Stomach (tissue), 9 donors: ENCODE data around the gene TRIM16. TPM values are rescaled to one million over a fixed set of nuclear protein-coding genes. Genes with fewer than 3 reads are reported as not detected.
"Not testable (repeated sequence)": the region's sequence is repeated elsewhere in the genome, so short reads cannot be mapped to it uniquely, and the experiment has no call there.

Experiments used
- DNase-seq, 2 donors: peaks; one replicate each; pipeline versions ENCODE4 v3.0.0 to v3.0.0-alpha.2; 2013 to 2019
- H3K27ac ChIP-seq, 5 donors: fragments of 200-600 bp in 4 of 5; sonication (generic) in 4 of 5; one replicate each; pipeline ENCODE4 v1.5.1; 2013 to 2019; ENCODE audit warnings: mild to moderate bottlenecking in 1 of 5, moderate library complexity in 1 of 5
- H3K27me3 ChIP-seq, 3 donors: fragments of 200-600 bp; sonication (generic); one replicate each; pipeline ENCODE4 v1.5.1; 2017 to 2019; ENCODE audit warnings: mixed run types in 1 of 3
- H3K36me3 ChIP-seq, 4 donors: fragments of 200-600 bp; sonication (generic); 1 replicate in 3 of 4; 2 replicates in 1 of 4; pipeline ENCODE4 v1.5.1; 2016 to 2019
- H3K4me1 ChIP-seq, 4 donors: fragments of 200-600 bp; sonication (generic); one replicate each; pipeline ENCODE4 v1.5.1; 2016 to 2019
- H3K4me3 ChIP-seq, 4 donors: fragments of 200-600 bp; sonication (generic) in 3 of 4; one replicate each; pipeline ENCODE4 v1.5.1; 2016 to 2019; ENCODE audit warnings: mild to moderate bottlenecking in 1 of 4
- H3K9me3 ChIP-seq, 4 donors: fragments of 200-600 bp; sonication (generic); one replicate each; pipeline ENCODE4 v1.5.1; 2016 to 2019
- CTCF ChIP-seq, 7 experiments: fragments of 450-650 bp in 4 of 7; fragments of 200-600 bp in 3 of 7; sonication (generic) in 3 of 7; IDR thresholded peaks; one replicate each; pipeline ENCODE4 v1.5.1; 2016 to 2019; ENCODE audit warnings: antibody characterized with exemption in 7 of 7, control low read depth in 2 of 7, mild to moderate bottlenecking in 1 of 7
- POLR2AphosphoS5 ChIP-seq, 3 donors: sonication (generic); formaldehyde crosslinking; IDR thresholded peaks; one replicate each; pipeline ENCODE4 v1.6.1; 2016; ENCODE audit warnings: antibody characterized with exemption in 3 of 3
- WGBS, 5 donors: extraction: QIAGEN DNeasy Blood & Tissue Kit in 3 of 5; methylation state at CpG; one replicate each; pipeline versions ENCODE4 v1.1.5 to v1.1.7; 2013 to 2018; 5-methylcytosine and 5-hydroxymethylcytosine counted together
- intact Hi-C: fragments of 100-400 bp; cut with DNase I; formaldehyde crosslinking; loops from one replicate; pipeline ENCODE4 v1.15.1; 2023; ENCODE audit warnings: low total_unique reads
- polyA plus RNA-seq, 3 donors: library from polyadenylated mRNA; stranded (reverse); fragments of 200-250 nt; gene quantifications; one replicate each; pipeline ENCODE4 v1.2.3, GENCODE V29; 2013
- total RNA-seq, 5 donors: library from RNA; depleted of rRNA; stranded (reverse); fragments of >200 nt; gene quantifications; one replicate each; pipeline versions ENCODE4 v1.1.0 to v1.2.3, GENCODE V29; 2014 to 2016
- donor health status: healthy with polysubstance abuse.
- donor health status: Bipolar disorder and iron deficiency.
- donor health status: healthy.

Gene TRIM16
- total and polyA plus RNA-seq, 8 donors, result 1.2 to 82.9 (median 35.4) TPM

GRCh38 chr17:15699413-15699924, 15.4 kb upstream of the TRIM16 start, which contains the start of gene ZNF286A:
Gene ZNF286A (plus strand): TSS chr17:15699752. CDS start chr17:15700330, 578 bp downstream.
- WGBS, 5 donors, result 0 to 2% (median 0%) methylated on average over 18 to 44 of the region's 44 CpGs
- peak; percentile 63 to 86 (median 64) for TF ChIP-seq POLR2AphosphoS5 (IDR thresholded peaks at IDR 0.05)
- TF ChIP-seq CTCF (IDR thresholded peaks at IDR 0.05), result peak in 1 of 7 experiments; percentile 10
- intact Hi-C loops, H3K27me3 ChIP-seq, H3K9me3 ChIP-seq, H3K36me3 ChIP-seq, H3K4me1 ChIP-seq: not testable (repeated sequence)
- Histone ChIP-seq H3K27ac (peak within 1 kb of the TSS in 4 of 5 donors; percentile 22 to 79 (median 65)), H3K4me3 (peak within 1 kb of the TSS; percentile 50 to 60 (median 56))
- DNase-seq, result peak; percentile 96 to 99

- WGBS, 5 donors, result 7 to 40% (median 14%) methylated on average over 1 to 3 of the region's 3 CpGs
- H3K4me1 ChIP-seq, intact Hi-C loops, H3K9me3 ChIP-seq, H3K36me3 ChIP-seq, DNase-seq, H3K27me3 ChIP-seq: not testable (repeated sequence)
- Histone ChIP-seq H3K27ac (peak overlapping the region in 4 of 5 donors; percentile 22 to 79 (median 65)), H3K4me3 (peak overlapping the region; percentile 50 to 60 (median 56))
Observed at GRCh38 chr17:15698967-15699366, 14.9 kb upstream of the TRIM16 start.

GRCh38 chr17:15687494-15687893, 3.4 kb upstream of the TRIM16 start:
- H3K27ac ChIP-seq, DNase-seq, H3K4me3 ChIP-seq, intact Hi-C loops, H3K9me3 ChIP-seq, H3K36me3 ChIP-seq, H3K27me3 ChIP-seq: not testable (repeated sequence)
- 82 to 95% (median 91%) methylated on average over 1 of the region's 1 CpG; no CpG with 5 or more reads in 1 of the 5 donors for WGBS, 5 donors
- H3K4me1 ChIP-seq, result peaks cover 0 to 11% (median 9%) of the 10 kb centered on the region in 4 donors

- intact Hi-C loops, H3K27ac ChIP-seq, H3K27me3 ChIP-seq, H3K9me3 ChIP-seq, DNase-seq, H3K36me3 ChIP-seq: not testable (repeated sequence)
- WGBS, 5 donors, result 91 to 96% (median 92%) methylated on average over 3 of the region's 3 CpGs
- Histone ChIP-seq H3K4me1 (peaks cover 0 to 11% (median 9%) of the 10 kb centered on the region in 4 donors), H3K4me3 (peak overlapping the region in 1 of 4 donors; percentile 58)
Observed at GRCh38 chr17:15683135-15683534, 976 bp downstream of the TRIM16 start.

GRCh38 chr17:15675991-15676390, 8.1 kb downstream of the TRIM16 start:
- 88 to 91% (median 89%) methylated on average over 6 of the region's 6 CpGs for WGBS, 5 donors
- DNase-seq, intact Hi-C loops, H3K4me3 ChIP-seq, H3K27me3 ChIP-seq, H3K4me1 ChIP-seq, H3K27ac ChIP-seq, H3K9me3 ChIP-seq: not testable (repeated sequence)
- peaks cover 0 to 12% (median 2%) of the 10 kb centered on the region in 4 donors for H3K36me3 ChIP-seq

- 50 to 83% (median 67%) methylated on average over 1 of the region's 1 CpG for WGBS, 5 donors
Observed at GRCh38 chr17:15674640-15675039, 9.5 kb downstream of the TRIM16 start.

GRCh38 chr17:15669526-15669925, 14.6 kb downstream of the TRIM16 start:
- H3K4me1 ChIP-seq, H3K27ac ChIP-seq, H3K9me3 ChIP-seq, H3K36me3 ChIP-seq, intact Hi-C loops, H3K27me3 ChIP-seq, H3K4me3 ChIP-seq: not testable (repeated sequence)
- DNase-seq, result peak in 1 of 2 donors; percentile 19
- 29 to 51% (median 42%) methylated on average over 4 to 5 of the region's 5 CpGs for WGBS, 5 donors

More at GRCh38 chr17:15674640-15675039, 9.5 kb downstream of the TRIM16 start:
- H3K27me3 ChIP-seq, H3K9me3 ChIP-seq, DNase-seq, H3K27ac ChIP-seq, intact Hi-C loops, H3K4me1 ChIP-seq, H3K4me3 ChIP-seq: not testable (repeated sequence)
- peaks cover 0 to 12% (median 2%) of the 10 kb centered on the region in 4 donors for H3K36me3 ChIP-seq
